ENCODE data around the gene DLEC1.
"Not testable (repeated sequence)": the region's sequence is repeated elsewhere in the genome, so short reads cannot be mapped to it uniquely, and the experiment has no call there.

DLEC1 gene

GRCh38 chr3:38039899-38040261 is 872 bp downstream of the DLEC1 start:
- peak; percentile 64 for DNase-seq

GRCh38 chr3:38040401-38040800 is 1.4 kb downstream of the DLEC1 start:
- no peak for DNase-seq

- no peak for DNase-seq
Observed at GRCh38 chr3:38043486-38043885, 4.5 kb downstream of the DLEC1 start.

GRCh38 chr3:38046027-38046426 is 7.0 kb downstream of the DLEC1 start:
- no peak for DNase-seq

GRCh38 chr3:38046821-38047220 is 7.8 kb downstream of the DLEC1 start:
- DNase-seq = no peak

- DNase-seq = no peak
Observed at GRCh38 chr3:38047896-38048295, 8.9 kb downstream of the DLEC1 start.

- no peak for DNase-seq
Observed at GRCh38 chr3:38049358-38050126, 10.5 kb downstream of the DLEC1 start.

- DNase-seq = no peak
Observed at GRCh38 chr3:38051131-38051530, 12.1 kb downstream of the DLEC1 start.

GRCh38 chr3:38053286-38053685 is 14.3 kb downstream of the DLEC1 start:
- not testable (repeated sequence) for DNase-seq

- not testable (repeated sequence) for DNase-seq
Observed at GRCh38 chr3:38053813-38054498, 14.9 kb downstream of the DLEC1 start.

GRCh38 chr3:38054499-38055001 is 15.5 kb downstream of the DLEC1 start:
- no peak for DNase-seq

- no peak for DNase-seq
Observed at GRCh38 chr3:38059148-38059547, 20.1 kb downstream of the DLEC1 start.

- no peak for DNase-seq
Observed at GRCh38 chr3:38059591-38059990, 20.6 kb downstream of the DLEC1 start.

- no peak for DNase-seq
Observed at GRCh38 chr3:38062809-38063208, 23.8 kb downstream of the DLEC1 start.

GRCh38 chr3:38064453-38064852 is 25.4 kb downstream of the DLEC1 start:
- DNase-seq = not testable (repeated sequence)

- no peak for DNase-seq
Observed at GRCh38 chr3:38067508-38068233, 28.7 kb downstream of the DLEC1 start.

- no peak for DNase-seq
Observed at GRCh38 chr3:38070013-38070412, 31.0 kb downstream of the DLEC1 start.

GRCh38 chr3:38077073-38077472 is 38.1 kb downstream of the DLEC1 start:
- not testable (repeated sequence) for DNase-seq

- not testable (repeated sequence) for DNase-seq
Observed at GRCh38 chr3:38082296-38082695, 43.3 kb downstream of the DLEC1 start.

- DNase-seq = not testable (repeated sequence)
Observed at GRCh38 chr3:38083254-38083653, 44.2 kb downstream of the DLEC1 start.

- DNase-seq = no peak
Observed at GRCh38 chr3:38083871-38084333, 44.9 kb downstream of the DLEC1 start.

GRCh38 chr3:38084334-38085310 is 45.6 kb downstream of the DLEC1 start:
- DNase-seq = no peak
